ENCODE results near the gene ZNF714.

The ZNF714 gene

DNA sequence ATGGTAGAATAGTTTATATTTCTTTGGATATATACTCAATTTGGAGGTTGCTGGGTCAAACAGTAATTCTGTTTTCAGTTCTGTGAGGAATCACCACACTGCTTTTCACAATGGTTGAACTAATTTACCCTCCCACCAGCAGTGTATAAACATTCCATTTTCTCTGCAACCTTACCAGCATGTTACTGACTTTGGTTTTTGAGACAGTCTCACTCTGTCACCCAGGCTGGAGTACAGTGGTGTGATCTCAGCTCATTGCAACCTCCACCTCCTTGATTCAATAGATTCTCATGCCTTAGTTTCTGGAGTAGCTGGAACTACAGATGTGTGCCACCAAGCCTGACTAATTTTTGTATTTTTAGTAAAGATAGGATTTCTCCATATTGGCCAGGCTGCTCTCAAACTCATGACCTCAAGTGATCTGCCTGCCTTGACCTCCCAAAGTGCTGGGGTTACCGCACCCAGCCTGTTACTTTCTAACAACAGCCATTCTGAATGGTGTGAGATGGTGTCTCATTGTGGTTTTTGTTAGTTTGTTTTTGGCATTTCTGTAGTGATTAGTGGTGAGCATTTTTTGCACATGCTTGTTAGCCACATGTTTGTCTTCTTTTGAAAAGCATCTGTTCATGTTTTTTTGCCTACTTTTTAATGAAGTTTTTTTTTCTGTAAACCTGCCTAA, 12.5 kb downstream of the ZNF714 start:
- H3K27me3 ChIP-seq (ENCODE audit: low read length): no peaks in the 10 kb centered on the region
- no peak overlapping the region for H2AFZ ChIP-seq (ENCODE audit: low read depth, low read length, severe bottlenecking)
- peaks cover 8% of the 10 kb centered on the region; the same call in 1 of the 2 replicates for H3K79me2 ChIP-seq (ENCODE audit: insufficient read depth, low read length)
- H3K36me3 ChIP-seq (ENCODE audit: low read length): peaks cover 2% of the 10 kb centered on the region; the same call in 1 of the 2 replicates
- no peaks in the 10 kb centered on the region for H3F3A ChIP-seq (ENCODE audit: insufficient read depth)
- TF ChIP-seq, protein P1, sequence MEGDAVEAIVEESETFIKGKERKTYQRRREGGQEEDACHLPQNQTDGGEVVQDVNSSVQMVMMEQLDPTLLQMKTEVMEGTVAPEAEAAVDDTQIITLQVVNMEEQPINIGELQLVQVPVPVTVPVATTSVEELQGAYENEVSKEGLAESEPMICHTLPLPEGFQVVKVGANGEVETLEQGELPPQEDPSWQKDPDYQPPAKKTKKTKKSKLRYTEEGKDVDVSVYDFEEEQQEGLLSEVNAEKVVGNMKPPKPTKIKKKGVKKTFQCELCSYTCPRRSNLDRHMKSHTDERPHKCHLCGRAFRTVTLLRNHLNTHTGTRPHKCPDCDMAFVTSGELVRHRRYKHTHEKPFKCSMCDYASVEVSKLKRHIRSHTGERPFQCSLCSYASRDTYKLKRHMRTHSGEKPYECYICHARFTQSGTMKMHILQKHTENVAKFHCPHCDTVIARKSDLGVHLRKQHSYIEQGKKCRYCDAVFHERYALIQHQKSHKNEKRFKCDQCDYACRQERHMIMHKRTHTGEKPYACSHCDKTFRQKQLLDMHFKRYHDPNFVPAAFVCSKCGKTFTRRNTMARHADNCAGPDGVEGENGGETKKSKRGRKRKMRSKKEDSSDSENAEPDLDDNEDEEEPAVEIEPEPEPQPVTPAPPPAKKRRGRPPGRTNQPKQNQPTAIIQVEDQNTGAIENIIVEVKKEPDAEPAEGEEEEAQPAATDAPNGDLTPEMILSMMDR (IDR thresholded peaks at IDR 0.05; ENCODE audit: insufficient read depth, low read length, poor library complexity, severe bottlenecking): no peak
- H3K4me2 ChIP-seq (ENCODE audit: low read depth, low read length, poor library complexity, severe bottlenecking): no peak overlapping the region
- H3K9me2 ChIP-seq (replicated peaks; ENCODE audit: insufficient read depth, low read length): no peaks in the 10 kb centered on the region
- H4K20me1 ChIP-seq (ENCODE audit: low read depth, low read length): no peaks in the 10 kb centered on the region
- no peak overlapping the region for H3K27ac ChIP-seq (ENCODE audit: low read depth, low read length)
- no peak overlapping the region for H3K4me3 ChIP-seq (ENCODE audit: insufficient read depth, low read length, poor library complexity, severe bottlenecking)
- H3K9me3 ChIP-seq (ENCODE audit: insufficient read depth, low read length): no peaks in the 10 kb centered on the region
- no peak overlapping the region for H3K9ac ChIP-seq (ENCODE audit: low read length)

DNA sequence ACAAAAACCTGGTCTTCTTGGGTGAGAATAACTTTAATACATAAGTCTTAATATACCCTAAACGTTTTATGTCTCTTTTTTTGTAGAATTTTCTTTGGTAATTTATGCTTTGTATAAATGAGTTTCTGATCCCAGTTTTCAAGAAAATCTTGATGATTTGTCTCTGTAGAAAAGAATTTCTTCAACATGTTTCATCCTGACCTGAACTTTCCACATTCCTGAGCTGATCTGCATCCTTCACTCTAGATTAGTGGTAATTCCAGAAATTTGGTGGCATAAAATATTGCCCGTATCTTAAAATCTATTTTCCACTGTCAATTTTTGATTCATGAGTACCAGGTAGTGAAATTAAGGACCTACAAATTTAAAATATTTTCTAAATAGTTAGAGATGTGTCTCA, 16.3 kb downstream of the ZNF714 start:
- TF ChIP-seq, protein P1 (IDR thresholded peaks at IDR 0.05; ENCODE audit: insufficient read depth, low read length, poor library complexity, severe bottlenecking): no peak
- no peak for TF ChIP-seq EZH2phosphoT487 (conservative IDR thresholded peaks at IDR 0.05; ENCODE audit: low read length)
- Histone ChIP-seq H3K9me2 (replicated peaks; ENCODE audit: insufficient read depth, low read length) (no peaks in the 10 kb centered on the region), H3K9me3 (ENCODE audit: insufficient read depth, low read length) (no peaks in the 10 kb centered on the region), H3F3A (ENCODE audit: insufficient read depth) (no peaks in the 10 kb centered on the region), H3K4me3 (ENCODE audit: insufficient read depth, low read length, poor library complexity, severe bottlenecking) (no peak overlapping the region), H4K20me1 (ENCODE audit: low read depth, low read length) (no peaks in the 10 kb centered on the region), H3K9ac (ENCODE audit: low read length) (no peak overlapping the region), H3K27ac (ENCODE audit: low read depth, low read length) (no peak overlapping the region), H3K4me2 (ENCODE audit: low read depth, low read length, poor library complexity, severe bottlenecking) (no peak overlapping the region), H2AFZ (ENCODE audit: low read depth, low read length, severe bottlenecking) (no peak overlapping the region), H3K79me2 (ENCODE audit: insufficient read depth, low read length) (peaks cover 8% of the 10 kb centered on the region; the same call in 1 of the 2 replicates), H3K36me3 (ENCODE audit: low read length) (peaks cover 3% of the 10 kb centered on the region; the same call in 1 of the 2 replicates), H3K27me3 (ENCODE audit: low read length) (no peaks in the 10 kb centered on the region)

DNA sequence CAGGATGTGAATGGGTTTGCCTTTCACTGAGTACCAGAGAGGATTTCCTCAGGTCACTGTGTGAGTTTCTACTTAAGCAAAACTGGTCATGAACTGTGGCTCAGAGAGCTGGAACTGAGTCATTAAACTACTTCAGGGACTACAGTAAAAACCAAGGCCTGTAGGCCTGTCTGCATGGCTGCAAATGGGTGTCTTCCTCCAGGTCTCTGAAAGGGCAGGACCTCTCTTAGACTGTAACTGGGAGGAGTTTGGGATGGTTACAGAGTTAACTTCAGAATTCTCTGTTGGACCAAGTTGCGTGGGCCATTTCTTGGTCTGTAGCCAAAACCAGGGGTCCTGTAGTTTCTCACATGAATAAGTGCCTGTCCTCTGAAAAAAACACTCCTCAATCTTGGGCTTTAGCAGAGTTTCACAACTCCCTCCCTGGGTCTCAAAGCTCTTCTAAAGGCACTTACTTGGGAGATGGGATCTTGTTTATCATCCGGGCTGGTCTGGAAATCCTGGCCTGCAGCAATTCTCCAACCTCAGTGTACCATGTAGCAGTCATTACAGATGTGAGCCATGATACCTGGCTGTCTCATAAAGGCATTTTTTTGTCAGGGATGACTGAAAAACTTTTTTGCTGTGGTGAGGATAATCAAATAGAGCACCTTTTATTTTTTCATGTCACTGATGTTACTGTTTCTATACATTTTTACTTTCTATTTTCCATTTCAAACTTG, 19.7 kb downstream of the ZNF714 start:
- no peak overlapping the region for H3K27ac ChIP-seq (ENCODE audit: low read depth, low read length)
- peaks cover 3% of the 10 kb centered on the region; the same call in 1 of the 2 replicates for H3K36me3 ChIP-seq (ENCODE audit: low read length)

More for the DNA sequence above, 19.7 kb downstream of the ZNF714 start:
- no peak overlapping the region for H3K4me3 ChIP-seq (ENCODE audit: insufficient read depth, low read length, poor library complexity, severe bottlenecking)
- no peak overlapping the region for H3K4me2 ChIP-seq (ENCODE audit: low read depth, low read length, poor library complexity, severe bottlenecking)
- H4K20me1 ChIP-seq (ENCODE audit: low read depth, low read length): no peaks in the 10 kb centered on the region
- no peaks in the 10 kb centered on the region for H3K9me2 ChIP-seq (replicated peaks; ENCODE audit: insufficient read depth, low read length)
- H3K9ac ChIP-seq (ENCODE audit: low read length): no peak overlapping the region
- TF ChIP-seq, protein P1 (IDR thresholded peaks at IDR 0.05; ENCODE audit: insufficient read depth, low read length, poor library complexity, severe bottlenecking): no peak
- H3F3A ChIP-seq (ENCODE audit: insufficient read depth): 0 out of 2 replicates have a peak, but pooled peaks cover 3% of the 10 kb centered on the region
- no peaks in the 10 kb centered on the region for H3K27me3 ChIP-seq (ENCODE audit: low read length)
- no peaks in the 10 kb centered on the region for H3K79me2 ChIP-seq (ENCODE audit: insufficient read depth, low read length)
- H3K9me3 ChIP-seq (ENCODE audit: insufficient read depth, low read length): no peaks in the 10 kb centered on the region
- no peak overlapping the region for H2AFZ ChIP-seq (ENCODE audit: low read depth, low read length, severe bottlenecking)

Measured in SU-DHL-6 (cell line).